Bronchial epithelial cell (primary cell): ENCODE data around the gene TRPM5. TPM values are rescaled to one million over a fixed set of nuclear protein-coding genes. Genes with fewer than 3 reads are reported as not detected.

Source experiments
- DNase-seq: peaks from one replicate; pipeline ENCODE4 v3.0.0-alpha.2; 2010; ENCODE audit warnings: low read depth
- FAIRE-seq: peaks from 2 replicates; lab custom pipeline; 2011; peaks lifted over from hg19 to GRCh38; lab: Jason Lieb, UNC
- H3K27me3 ChIP-seq: 2 replicates; pipeline ENCODE4 v1.5.1; 2011; ENCODE audit warnings: low read length; ENCODE audit not compliant: control insufficient read depth, insufficient read depth
- H3K36me3 ChIP-seq: 2 replicates; pipeline ENCODE4 v1.5.1; 2011; ENCODE audit warnings: low read length; ENCODE audit not compliant: control insufficient read depth, insufficient read depth
- H3K4me3 ChIP-seq: 2 replicates; pipeline ENCODE4 v1.5.1; 2011; ENCODE audit warnings: mild to moderate bottlenecking, low read depth, low read length, control low read depth
- total RNA-seq: library from RNA; depleted of rRNA; stranded (reverse); fragments of >200 nt; gene quantifications from 2 replicates; pipeline ENCODE4 v1.2.1, GENCODE V29; 2014
- TF ChIP-seq, protein P1 (sequence below): IDR thresholded peaks from 2 replicates; pipeline ENCODE4 v1.5.1; 2011; ENCODE audit warnings: mild to moderate bottlenecking, moderate library complexity, low read length, control low read depth, inconsistent platforms; ENCODE audit not compliant: insufficient read depth, severe bottlenecking

Gene TRPM5
- total RNA-seq, 1 donor from 2014 or later, result not detected

DNA sequence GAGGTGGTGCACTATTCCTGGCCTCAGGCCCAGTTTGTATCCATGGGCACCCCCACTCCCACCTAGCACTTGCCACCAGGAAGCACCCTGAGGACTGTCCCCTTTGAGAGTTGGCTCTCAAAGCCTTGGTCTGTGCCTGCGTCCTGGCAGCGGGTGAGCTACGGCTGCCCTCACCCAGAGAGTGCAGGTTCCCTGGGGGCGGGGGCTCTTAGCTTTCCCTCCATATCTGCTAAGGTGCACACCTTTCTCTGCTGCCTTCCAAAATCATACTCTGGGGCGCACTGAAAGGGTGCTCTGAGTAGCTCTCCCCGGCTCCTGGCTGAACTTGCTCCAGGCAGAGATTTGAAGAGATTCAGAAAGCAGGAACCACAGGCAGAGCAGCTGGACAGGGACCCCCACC, 7.6 kb upstream of the TRPM5 start:
- FAIRE-seq (no peak), DNase-seq (no peak)
- H3K4me3 ChIP-seq, result no peak overlapping the region
- no peaks in the 10 kb centered on the region for H3K36me3 ChIP-seq
- H3K27me3 ChIP-seq, result no peaks in the 10 kb centered on the region
- TF ChIP-seq, protein P1, sequence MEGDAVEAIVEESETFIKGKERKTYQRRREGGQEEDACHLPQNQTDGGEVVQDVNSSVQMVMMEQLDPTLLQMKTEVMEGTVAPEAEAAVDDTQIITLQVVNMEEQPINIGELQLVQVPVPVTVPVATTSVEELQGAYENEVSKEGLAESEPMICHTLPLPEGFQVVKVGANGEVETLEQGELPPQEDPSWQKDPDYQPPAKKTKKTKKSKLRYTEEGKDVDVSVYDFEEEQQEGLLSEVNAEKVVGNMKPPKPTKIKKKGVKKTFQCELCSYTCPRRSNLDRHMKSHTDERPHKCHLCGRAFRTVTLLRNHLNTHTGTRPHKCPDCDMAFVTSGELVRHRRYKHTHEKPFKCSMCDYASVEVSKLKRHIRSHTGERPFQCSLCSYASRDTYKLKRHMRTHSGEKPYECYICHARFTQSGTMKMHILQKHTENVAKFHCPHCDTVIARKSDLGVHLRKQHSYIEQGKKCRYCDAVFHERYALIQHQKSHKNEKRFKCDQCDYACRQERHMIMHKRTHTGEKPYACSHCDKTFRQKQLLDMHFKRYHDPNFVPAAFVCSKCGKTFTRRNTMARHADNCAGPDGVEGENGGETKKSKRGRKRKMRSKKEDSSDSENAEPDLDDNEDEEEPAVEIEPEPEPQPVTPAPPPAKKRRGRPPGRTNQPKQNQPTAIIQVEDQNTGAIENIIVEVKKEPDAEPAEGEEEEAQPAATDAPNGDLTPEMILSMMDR, result no peak

DNA sequence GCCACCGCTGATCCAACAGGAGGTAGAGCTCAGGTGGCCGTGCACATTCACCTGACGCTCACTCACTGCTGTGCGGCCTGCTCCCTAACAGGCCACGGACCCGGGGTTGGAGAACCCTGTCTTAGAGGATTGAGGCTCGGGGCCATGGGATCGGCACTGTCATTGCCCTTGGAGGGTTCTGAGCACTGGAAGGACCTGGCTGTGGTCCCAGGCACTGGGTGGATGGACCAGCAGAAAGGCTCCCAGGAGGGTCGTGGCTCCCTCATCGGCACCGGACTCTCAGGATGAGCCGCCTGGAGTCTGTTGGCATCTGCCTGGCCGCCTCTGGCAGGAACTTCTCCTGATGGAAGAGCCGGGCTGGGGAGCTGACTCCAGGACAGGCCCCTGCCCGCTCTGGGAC, 7.0 kb upstream of the TRPM5 start:
- no peak overlapping the region for H3K4me3 ChIP-seq
- DNase-seq, result no peak
- no peak for FAIRE-seq
- H3K27me3 ChIP-seq, result no peaks in the 10 kb centered on the region
- no peaks in the 10 kb centered on the region for H3K36me3 ChIP-seq
- TF ChIP-seq, protein P1, result no peak

DNA sequence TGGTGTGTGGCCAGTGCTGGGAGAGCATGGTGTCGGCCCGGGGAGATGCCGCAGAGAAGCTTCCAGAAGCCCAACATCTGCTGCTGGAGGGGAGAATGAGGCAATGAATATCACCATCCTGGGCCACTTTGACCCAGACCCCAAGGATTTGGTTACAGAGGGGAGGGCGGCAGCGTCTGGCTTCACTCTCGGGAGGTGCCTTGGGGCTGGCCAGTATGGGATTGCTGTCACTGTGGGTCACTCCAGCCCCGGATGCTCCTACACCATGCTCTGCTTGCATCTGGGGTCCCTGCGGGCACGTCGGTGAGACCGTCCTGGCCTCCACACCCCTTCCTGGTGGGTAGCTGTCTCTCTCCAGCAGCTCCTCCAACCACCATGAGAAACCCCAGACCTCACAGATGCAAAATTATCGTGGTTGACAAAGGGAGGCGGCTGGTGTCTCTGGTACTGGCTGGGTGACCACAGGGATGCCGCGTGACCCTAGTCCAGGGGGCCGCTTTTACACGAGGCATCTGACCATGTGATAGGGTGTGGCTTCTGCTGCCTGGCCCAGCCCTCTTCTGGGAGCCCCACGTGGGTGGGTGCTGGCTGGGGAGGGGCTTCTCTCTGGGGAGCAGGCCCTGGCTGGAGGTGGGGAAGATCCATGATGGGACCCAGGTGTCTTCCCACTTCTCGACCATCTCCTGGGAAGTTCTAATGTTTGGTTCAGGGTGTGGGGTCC, 6.2 kb upstream of the TRPM5 start:
- FAIRE-seq (no peak), DNase-seq (no peak)
- H3K27me3 ChIP-seq, result no peaks in the 10 kb centered on the region
- no peak overlapping the region for H3K4me3 ChIP-seq
- H3K36me3 ChIP-seq, result no peaks in the 10 kb centered on the region
- TF ChIP-seq, protein P1, result no peak

DNA sequence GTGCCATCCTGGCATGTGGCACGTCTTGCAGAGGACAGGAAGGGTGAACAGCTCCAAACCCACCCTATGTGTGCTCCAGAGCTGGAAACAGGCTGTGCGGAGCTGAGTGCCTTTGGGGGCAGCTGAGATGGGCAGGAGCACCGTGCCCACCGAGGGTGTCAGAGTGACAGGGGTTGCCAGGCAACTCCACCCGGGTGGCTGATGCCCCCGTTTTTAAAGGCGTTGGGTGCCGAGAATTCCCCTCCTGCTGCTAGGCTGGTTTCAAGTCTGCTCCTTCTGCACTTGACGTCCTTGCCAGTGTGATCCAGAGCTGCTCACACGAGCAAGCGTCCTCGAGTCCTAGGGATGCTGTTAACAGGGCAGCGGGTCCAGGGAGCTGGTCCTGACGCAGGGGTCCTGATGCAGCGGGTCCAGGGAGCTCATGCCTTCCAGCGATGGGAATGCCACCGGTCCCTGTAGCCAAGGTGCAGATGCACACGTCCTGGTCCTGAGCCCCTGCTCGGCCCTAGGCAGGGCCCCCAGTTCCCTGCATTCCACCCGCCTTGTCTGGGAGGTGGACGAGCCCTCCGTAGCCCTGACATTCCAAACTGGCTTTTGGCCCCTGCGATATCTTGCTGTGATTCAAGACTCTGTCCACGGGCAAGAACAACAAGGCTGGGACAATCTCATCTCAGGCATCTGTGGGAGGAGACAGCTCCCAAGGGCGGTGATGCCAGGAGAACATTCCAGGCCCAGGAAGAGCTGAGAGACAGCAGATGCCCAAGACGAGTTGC, 5.4 kb upstream of the TRPM5 start:
- TF ChIP-seq, protein P1, result no peak
- peak; percentile 23 for FAIRE-seq
- no peaks in the 10 kb centered on the region for H3K27me3 ChIP-seq
- no peak for DNase-seq
- no peak overlapping the region for H3K4me3 ChIP-seq
- no peaks in the 10 kb centered on the region for H3K36me3 ChIP-seq

DNA sequence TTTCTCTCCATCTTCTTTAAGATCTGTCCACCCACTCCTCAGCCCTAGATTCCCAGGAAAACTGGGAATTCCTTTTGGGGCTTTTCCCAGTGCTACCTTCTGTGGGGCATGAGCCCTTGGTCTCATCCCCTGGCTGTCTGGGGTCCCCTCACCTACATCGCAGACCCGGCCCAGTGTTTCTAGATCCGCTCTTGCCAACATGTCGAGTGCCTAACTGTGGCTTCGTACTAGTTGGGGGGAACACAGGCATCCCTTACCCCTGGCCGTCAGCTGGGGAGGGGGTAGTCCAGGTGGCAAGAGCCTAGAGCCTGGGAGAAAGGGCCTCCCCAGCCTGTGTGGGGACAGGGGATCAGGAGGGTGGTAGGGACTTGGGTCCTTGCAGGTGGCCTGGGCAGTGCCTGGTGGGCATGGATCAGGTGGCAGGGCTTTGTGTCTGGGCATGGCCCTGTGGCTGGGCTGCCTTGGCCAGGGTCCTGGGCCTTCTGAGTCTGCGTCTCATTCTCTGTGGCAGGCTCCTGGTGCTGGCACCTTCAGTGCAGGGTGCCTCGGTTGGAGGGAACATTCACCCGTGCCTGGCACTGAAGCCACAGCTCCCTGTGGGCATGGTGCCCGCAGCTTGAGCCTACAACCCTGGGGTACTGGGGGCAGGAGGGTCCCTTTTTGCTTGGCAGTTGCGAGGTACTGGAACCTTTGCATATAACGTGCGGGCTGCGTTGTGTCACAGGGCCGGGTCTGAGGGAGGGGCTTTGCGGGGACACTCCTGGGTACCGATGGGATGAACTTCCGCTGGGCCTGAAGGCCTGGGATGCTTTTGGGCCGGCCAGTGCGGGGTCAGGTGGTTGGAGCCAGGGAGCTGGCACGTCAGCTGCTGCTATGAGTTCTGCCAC, 4.6 kb upstream of the TRPM5 start:
- no peak for FAIRE-seq

More for the DNA sequence above, 4.6 kb upstream of the TRPM5 start:
- Histone ChIP-seq H3K4me3 (no peak overlapping the region), H3K36me3 (no peaks in the 10 kb centered on the region), H3K27me3 (peaks cover 3% of the 10 kb centered on the region)
- TF ChIP-seq, protein P1, result no peak
- DNase-seq, result no peak
